ENCODE measurements around the gene CIZ1.

DNA sequence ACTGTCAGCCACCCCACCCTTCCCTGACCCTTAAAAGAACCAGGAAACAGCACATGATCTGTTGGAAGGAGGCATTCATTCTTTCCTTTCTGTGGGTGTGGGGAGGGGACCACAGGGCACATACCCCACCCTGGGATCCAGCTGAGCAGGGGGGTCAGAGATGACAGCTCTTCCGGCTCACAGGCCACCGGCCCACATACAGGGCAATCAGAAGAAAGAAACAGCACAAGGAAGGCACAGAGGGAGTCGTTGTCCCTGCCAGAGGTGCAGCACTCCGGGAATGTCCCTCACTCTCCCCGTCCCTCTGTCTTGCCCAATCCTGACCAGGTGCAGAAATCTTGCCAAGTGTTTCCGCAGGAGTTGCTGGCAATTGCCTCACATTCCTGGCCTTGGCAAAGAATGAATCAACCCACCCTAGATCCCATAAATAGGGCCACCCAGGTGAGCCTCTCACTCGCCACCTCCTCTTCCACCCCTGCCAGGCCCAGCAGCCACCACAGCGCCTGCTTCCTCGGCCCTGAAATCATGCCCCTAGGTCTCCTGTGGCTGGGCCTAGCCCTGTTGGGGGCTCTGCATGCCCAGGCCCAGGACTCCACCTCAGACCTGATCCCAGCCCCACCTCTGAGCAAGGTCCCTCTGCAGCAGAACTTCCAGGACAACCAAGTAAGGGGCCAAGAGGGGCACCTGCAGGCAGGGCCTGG is 42.2 kb downstream of the CIZ1 start, which contains the start of gene LCN2:
- TF ChIP-seq CTCF (IDR thresholded peaks at IDR 0.05) (no peak), POLR2A (IDR thresholded peaks at IDR 0.05) (peak; percentile 44), POLR2AphosphoS5 (IDR thresholded peaks at IDR 0.05) (peak; percentile 78)
